ENCODE data around the gene LSAMP. TPM values are rescaled to one million over a fixed set of nuclear protein-coding genes. Genes with fewer than 3 reads are reported as not detected.

The LSAMP gene
- total RNA-seq, 1 experiment from 2014 or later = 0.15 TPM

DNA sequence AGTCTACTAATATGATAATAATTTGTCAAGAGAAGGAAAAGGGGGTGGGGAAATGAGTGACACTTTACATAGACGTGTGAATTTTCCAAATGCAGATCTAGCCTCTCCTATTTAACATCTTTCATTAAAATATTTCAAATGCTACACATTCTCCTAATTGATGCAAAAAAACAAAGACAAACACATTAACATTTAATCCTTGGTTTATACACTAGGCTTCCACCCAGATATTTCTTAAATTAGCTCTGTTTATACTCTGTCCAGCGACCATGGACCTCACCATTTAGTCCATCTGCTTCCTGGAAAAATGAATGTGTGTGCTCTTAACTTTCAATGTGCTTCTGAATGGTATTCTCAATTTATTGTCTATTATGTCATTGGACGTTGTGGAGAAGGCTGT, 409.9 kb downstream of the LSAMP start:
- H3K4me2 ChIP-seq (ENCODE audit: low read length) = no peak overlapping the region
- no peaks in the 10 kb centered on the region for H3K9me3 ChIP-seq (ENCODE audit: low read length)
- intact Hi-C loops (cut with micrococcal nuclease) = no loop called here
- no peaks in the 10 kb centered on the region for H4K20me1 ChIP-seq (ENCODE audit: low read length)
- TF ChIP-seq, protein P1, sequence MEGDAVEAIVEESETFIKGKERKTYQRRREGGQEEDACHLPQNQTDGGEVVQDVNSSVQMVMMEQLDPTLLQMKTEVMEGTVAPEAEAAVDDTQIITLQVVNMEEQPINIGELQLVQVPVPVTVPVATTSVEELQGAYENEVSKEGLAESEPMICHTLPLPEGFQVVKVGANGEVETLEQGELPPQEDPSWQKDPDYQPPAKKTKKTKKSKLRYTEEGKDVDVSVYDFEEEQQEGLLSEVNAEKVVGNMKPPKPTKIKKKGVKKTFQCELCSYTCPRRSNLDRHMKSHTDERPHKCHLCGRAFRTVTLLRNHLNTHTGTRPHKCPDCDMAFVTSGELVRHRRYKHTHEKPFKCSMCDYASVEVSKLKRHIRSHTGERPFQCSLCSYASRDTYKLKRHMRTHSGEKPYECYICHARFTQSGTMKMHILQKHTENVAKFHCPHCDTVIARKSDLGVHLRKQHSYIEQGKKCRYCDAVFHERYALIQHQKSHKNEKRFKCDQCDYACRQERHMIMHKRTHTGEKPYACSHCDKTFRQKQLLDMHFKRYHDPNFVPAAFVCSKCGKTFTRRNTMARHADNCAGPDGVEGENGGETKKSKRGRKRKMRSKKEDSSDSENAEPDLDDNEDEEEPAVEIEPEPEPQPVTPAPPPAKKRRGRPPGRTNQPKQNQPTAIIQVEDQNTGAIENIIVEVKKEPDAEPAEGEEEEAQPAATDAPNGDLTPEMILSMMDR (conservative IDR thresholded peaks at IDR 0.05; ENCODE audit: low read depth, low read length) = no peak
- TF ChIP-seq EZH2 (IDR thresholded peaks at IDR 0.05; ENCODE audit: low read length, unreplicated experiment) (no peak), EZH2phosphoT487 (IDR thresholded peaks at IDR 0.05; ENCODE audit: borderline replicate concordance, low read length) (no peak)
- no peaks in the 10 kb centered on the region for H3K4me1 ChIP-seq (ENCODE audit: insufficient read depth, low read length)
- ATAC-seq = no peak
- no peaks in the 10 kb centered on the region for H3F3A ChIP-seq (ENCODE audit: low read length, unreplicated experiment)
- no peaks in the 10 kb centered on the region for H3K27me3 ChIP-seq (ENCODE audit: low read length)
- H3K9ac ChIP-seq (ENCODE audit: low read length) = no peak overlapping the region
- no peaks in the 10 kb centered on the region for H3K79me2 ChIP-seq (ENCODE audit: low read length)
- ChIA-PET CTCF (no interaction called here), POLR2A (ENCODE audit: unreplicated experiment) (interaction anchor here (0.6 kb wide), 1 partner anchor 116 kb away, joined by 4 read pairs; no protein-coding TSS in a partner anchor)
- DNase-seq = no peak
- BruUV-seq (replicated peaks) = no TSS peak
- no peak overlapping the region for H2AFZ ChIP-seq (ENCODE audit: low read length)
- H3K27ac ChIP-seq (ENCODE audit: low read length) = no peak overlapping the region
- no peak overlapping the region for H3K4me3 ChIP-seq (ENCODE audit: low read length)
- no peaks in the 10 kb centered on the region for H3K36me3 ChIP-seq (ENCODE audit: low read depth, low read length)
- H3K9me2 ChIP-seq (replicated peaks; ENCODE audit: low read length) = no peaks in the 10 kb centered on the region

DNA sequence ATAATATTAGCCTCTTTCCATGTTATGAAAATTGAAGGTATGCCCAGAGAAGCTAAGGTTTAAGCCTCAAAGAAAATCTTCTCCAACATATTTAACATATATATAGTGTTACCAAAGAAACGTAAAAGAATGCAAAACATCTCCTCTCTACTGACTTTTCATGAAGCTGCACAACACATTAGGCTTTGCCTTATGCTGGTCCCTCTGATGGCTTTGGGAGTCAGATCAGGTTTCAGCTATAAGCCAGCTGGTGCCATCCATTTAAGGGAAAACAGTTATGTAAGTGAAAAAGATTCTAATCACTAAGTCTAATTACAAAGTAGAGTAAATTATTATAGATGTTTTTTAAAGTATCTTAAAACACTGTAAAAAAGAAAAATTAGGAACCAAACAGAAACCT, 410.5 kb downstream of the LSAMP start:
- Histone ChIP-seq H3K27me3 (ENCODE audit: low read length) (no peaks in the 10 kb centered on the region), H3F3A (ENCODE audit: low read length, unreplicated experiment) (no peaks in the 10 kb centered on the region), H3K9me2 (replicated peaks; ENCODE audit: low read length) (no peaks in the 10 kb centered on the region), H3K9ac (ENCODE audit: low read length) (no peak overlapping the region), H3K9me3 (ENCODE audit: low read length) (no peaks in the 10 kb centered on the region), H3K36me3 (ENCODE audit: low read depth, low read length) (no peaks in the 10 kb centered on the region), H3K4me3 (ENCODE audit: low read length) (no peak overlapping the region), H3K4me1 (ENCODE audit: insufficient read depth, low read length) (no peaks in the 10 kb centered on the region), H4K20me1 (ENCODE audit: low read length) (no peaks in the 10 kb centered on the region), H3K79me2 (ENCODE audit: low read length) (no peaks in the 10 kb centered on the region), H2AFZ (ENCODE audit: low read length) (no peak overlapping the region), H3K4me2 (ENCODE audit: low read length) (no peak overlapping the region), H3K27ac (ENCODE audit: low read length) (no peak overlapping the region)
- no peak for ATAC-seq
- ChIA-PET POLR2A (ENCODE audit: unreplicated experiment) (interaction anchor here (0.6 kb wide), 2 partner anchors 19 to 115 kb away, joined by 4 read pairs; no protein-coding TSS in a partner anchor), CTCF (no interaction called here)
- BruUV-seq (replicated peaks) = no TSS peak
- no peak for DNase-seq
- TF ChIP-seq EZH2 (IDR thresholded peaks at IDR 0.05; ENCODE audit: low read length, unreplicated experiment) (no peak), EZH2phosphoT487 (IDR thresholded peaks at IDR 0.05; ENCODE audit: borderline replicate concordance, low read length) (no peak)
- TF ChIP-seq, protein P1 (conservative IDR thresholded peaks at IDR 0.05; ENCODE audit: low read depth, low read length) = no peak
- intact Hi-C loops (cut with micrococcal nuclease) = no loop called here

DNA sequence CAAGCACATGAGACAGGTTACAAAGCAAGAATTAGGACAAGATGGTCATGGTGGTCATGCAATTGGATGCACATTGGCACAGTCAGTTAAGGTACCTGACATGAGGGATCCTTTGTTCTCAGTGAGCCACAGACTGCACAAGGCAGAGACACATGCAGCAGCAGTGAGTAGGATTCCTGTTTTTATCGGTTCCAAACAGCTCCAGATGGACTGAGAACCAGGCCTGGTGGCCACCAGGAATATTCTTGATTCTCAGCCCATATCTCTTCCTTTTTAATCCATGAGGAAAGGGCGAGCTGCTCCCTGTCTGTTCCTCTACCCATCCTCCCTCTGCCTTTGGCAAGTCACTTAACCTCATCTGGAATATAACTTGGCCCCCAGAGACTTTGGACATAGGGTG, 411.2 kb downstream of the LSAMP start:
- Histone ChIP-seq H3K4me2 (ENCODE audit: low read length) (no peak overlapping the region), H4K20me1 (ENCODE audit: low read length) (no peaks in the 10 kb centered on the region), H3K36me3 (ENCODE audit: low read depth, low read length) (no peaks in the 10 kb centered on the region), H3K9ac (ENCODE audit: low read length) (no peak overlapping the region), H2AFZ (ENCODE audit: low read length) (no peak overlapping the region), H3K9me3 (ENCODE audit: low read length) (no peaks in the 10 kb centered on the region), H3K27ac (ENCODE audit: low read length) (no peak overlapping the region), H3K9me2 (replicated peaks; ENCODE audit: low read length) (no peaks in the 10 kb centered on the region), H3F3A (ENCODE audit: low read length, unreplicated experiment) (no peaks in the 10 kb centered on the region), H3K79me2 (ENCODE audit: low read length) (no peaks in the 10 kb centered on the region), H3K4me1 (ENCODE audit: insufficient read depth, low read length) (no peaks in the 10 kb centered on the region), H3K4me3 (ENCODE audit: low read length) (no peak overlapping the region), H3K27me3 (ENCODE audit: low read length) (no peaks in the 10 kb centered on the region)
- TF ChIP-seq EZH2phosphoT487 (IDR thresholded peaks at IDR 0.05; ENCODE audit: borderline replicate concordance, low read length) = no peak
- TF ChIP-seq, protein P1 (conservative IDR thresholded peaks at IDR 0.05; ENCODE audit: low read depth, low read length) = no peak
- TF ChIP-seq EZH2 (IDR thresholded peaks at IDR 0.05; ENCODE audit: low read length, unreplicated experiment) = no peak
- ChIA-PET CTCF (no interaction called here), POLR2A (ENCODE audit: unreplicated experiment) (interaction anchor here (0.6 kb wide), 1 partner anchor 20 kb away, joined by 4 read pairs; no protein-coding TSS in a partner anchor)
- DNase-seq (no peak), ATAC-seq (no peak)
- BruUV-seq (replicated peaks) = no TSS peak
- intact Hi-C loops (cut with micrococcal nuclease) = no loop called here

All from PC-3 (cell line).